ENCODE measurements around the gene SLC26A1.
"Not testable (repeated sequence)": the region's sequence is repeated elsewhere in the genome, so short reads cannot be mapped to it uniquely, and the experiment has no call there.

The SLC26A1 gene

DNA sequence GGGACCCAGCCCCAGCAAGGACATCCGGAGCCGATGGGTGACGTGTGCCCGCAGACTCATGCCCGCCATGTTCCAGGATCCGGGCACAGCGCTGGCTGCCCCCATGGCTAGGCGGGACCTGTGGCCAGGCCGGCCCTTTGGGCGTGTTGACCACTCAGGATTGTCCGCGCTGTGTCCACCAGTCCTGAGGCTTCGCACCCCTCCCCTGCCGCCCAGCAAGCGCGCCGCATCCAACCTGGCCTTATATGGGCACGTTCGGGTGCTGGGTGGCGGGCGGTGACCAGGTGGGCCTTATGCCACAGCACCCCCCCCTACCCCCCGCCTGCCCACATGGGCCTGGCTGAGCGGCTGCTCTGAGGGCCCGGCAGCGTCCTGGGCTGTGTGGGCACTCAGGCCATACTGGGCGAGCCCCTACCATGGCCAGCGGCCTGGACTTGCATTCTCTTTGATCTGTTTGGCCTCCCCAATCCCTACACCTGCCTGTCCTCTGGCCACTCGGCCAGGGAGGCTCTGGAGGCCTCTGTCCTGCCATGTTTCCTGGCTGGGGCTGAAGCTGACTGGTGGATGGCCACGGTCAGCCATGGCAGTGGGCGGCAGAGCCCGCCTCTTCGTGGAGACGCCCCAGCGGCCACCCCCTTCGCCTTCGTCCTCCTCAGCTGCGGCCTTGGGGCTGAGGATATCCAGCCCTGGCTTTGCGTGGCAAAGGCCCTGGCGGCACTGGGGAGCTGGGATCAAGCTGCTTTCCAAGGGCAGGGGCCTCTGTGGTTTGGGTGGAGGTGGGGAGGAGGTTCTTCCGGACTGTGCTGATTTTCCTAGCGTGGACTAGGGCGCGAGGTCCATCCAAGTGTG, 20.2 kb upstream of the SLC26A1 start:
- no peak for DNase-seq

DNA sequence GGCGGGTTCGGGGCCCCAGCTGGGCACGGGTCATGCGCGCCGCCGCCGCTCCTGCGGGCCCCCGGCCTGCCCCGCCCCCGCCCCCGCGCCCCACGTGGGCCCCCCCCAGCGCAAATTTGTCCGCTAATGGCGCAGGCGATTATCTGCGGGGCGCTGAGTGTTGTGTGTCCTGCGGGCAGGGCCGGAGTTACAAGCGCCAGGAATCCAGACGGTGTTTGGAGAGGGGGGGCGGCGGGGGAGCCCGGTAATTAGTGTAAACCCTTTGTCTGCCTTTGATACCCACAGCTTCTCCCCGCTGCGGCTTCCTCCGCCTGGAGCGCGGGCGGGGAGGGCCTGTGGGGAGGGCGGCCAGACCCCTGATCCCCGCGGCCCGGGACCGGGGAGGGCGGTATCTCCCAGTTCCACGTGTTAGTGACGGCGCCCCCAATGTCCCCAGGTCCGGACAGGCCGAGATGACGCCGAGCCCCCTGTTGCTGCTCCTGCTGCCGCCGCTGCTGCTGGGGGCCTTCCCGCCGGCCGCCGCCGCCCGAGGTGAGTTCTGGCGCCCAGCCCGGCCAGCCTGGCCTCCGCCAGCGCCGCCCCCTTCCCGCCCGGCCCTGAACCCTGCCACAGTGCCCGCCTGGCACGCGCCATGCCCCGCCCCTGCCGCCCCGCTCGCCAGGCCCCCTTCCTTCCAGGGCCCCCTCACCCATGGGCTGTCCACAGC, 19.0 kb upstream of the SLC26A1 start:
- DNase-seq: no peak

DNA sequence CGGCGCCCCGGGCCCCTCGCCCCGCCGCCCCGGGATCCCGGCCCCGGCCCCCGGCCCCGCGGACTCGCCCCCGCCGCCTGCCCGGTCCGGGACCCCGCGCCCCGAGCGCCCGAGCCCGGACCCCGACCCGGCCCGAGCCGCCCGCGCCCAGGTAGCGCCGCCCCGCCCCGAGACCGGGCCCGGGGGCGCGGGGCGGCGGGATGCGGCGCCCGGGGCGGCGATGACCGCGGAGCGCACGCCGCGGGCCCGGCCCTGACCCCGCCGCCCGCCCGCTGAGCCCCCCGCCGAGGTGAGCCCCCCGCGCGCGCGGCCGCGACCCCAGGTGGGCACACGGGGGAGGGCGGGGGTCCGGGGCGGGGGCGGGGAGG, 18.4 kb upstream of the SLC26A1 start:
- DNase-seq: no peak

DNA sequence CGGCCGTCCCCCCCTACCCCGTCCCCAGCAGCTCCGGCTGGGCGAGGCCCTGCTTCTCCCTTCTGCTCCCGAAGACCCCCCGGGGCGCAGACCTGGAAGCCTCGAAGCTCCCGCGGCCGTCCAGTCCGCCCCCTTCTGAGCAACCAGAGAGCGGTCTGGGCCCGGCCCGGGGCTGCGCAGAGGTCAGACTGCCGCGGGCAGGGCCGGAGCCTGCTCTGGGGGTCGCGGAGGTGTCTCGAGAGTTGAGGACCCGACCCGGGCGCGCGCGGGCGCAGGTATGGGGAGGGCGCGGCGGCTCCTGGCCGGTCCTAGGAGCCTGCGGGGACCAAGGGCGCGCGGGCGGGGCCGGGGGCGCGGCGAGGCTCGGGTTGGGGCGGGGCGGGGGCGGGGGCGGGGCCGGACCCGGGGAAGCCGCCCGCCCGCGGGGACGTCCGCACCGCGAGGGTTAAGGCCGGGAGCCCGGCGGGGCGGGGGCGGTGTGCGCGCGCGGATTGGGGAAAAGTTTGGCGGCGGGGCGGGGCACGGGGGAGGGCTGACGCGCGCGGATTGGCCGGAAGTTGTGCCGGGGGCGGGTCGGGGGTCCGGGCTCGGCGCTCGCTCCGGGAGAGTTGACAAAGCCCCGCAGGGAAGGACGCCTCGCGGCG, 17.9 kb upstream of the SLC26A1 start, which contains the start of gene FGFRL1:
Gene FGFRL1, plus strand, starts transcription at position 605 of the 644 bp plus-strand sequence. CDS start 860 bp downstream, outside the sequence.
- peak; percentile 92 for DNase-seq

DNA sequence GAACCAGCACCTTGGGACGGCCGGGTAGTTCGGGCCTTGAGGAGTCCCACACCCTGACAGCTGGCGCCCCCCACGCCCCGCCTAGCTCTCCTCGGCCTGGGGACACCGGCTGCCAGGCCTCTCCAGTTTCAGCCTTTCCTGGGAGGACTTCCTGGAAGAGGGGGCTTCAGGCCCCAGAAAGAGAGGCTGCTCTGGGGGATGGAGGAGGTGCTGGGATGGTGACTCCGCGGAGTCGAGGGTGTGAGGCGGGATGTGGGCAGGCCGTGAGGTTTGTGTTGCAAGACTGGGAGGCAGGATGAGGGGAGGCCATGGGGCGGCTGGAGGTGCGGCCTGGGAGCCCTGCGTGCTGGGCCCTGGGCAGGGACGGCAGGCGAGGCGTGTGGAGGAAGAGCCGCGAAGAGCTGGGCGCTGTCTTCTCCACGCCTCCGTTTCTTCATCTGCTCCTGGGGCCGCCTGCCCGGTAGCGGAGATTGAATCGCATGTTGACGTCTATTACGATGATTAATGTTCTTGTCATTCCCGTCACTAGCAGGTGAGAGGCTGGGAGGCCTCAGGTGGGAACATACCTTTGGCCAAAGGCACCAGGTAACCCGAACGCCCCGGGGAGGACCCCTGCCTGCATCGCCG, 17.3 kb upstream of the SLC26A1 start:
- DNase-seq: peak; percentile 85

DNA sequence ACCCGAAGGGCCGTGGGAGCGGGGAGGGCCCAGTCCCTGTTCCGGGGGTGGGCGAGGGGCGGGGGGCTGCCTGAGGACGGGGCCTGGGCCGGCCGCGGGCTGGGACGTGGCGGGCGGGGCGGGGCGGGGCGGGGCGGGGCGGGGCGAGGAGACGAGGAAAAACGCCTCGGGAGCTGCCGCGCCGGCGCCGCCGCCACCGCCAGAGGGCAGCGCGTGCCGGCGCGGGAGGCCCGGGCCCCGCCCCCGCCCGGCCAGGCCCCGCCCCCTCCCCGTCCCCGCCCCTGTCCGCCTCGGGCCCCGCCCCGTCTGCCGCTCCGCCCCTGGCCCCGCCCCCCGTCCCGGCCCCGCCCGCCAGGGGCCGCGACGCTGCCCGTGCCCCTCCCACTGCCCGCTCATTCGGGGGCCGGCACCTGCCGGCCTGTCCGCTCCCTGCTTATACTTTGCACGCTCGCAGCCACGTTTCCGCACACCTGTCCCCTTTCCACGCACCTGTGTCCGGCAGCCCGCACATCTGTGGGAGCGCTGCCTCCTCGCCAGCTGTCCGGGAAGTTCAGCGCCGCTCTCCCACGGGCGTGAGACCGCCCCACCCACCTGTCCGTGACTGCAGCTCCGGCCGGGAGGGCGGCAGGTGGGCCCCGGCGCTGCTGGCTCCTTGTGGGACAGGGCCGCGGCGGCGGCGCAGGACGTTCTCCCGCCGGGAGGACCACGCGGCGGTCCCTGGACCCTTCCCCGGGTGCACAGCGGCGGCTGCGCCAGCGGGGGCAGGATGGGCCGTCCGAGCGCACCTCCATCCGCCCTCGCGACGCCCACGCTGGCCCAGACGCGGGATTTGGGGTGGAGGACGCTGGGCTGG, 16.6 kb upstream of the SLC26A1 start:
- DNase-seq: peak; percentile 86

DNA sequence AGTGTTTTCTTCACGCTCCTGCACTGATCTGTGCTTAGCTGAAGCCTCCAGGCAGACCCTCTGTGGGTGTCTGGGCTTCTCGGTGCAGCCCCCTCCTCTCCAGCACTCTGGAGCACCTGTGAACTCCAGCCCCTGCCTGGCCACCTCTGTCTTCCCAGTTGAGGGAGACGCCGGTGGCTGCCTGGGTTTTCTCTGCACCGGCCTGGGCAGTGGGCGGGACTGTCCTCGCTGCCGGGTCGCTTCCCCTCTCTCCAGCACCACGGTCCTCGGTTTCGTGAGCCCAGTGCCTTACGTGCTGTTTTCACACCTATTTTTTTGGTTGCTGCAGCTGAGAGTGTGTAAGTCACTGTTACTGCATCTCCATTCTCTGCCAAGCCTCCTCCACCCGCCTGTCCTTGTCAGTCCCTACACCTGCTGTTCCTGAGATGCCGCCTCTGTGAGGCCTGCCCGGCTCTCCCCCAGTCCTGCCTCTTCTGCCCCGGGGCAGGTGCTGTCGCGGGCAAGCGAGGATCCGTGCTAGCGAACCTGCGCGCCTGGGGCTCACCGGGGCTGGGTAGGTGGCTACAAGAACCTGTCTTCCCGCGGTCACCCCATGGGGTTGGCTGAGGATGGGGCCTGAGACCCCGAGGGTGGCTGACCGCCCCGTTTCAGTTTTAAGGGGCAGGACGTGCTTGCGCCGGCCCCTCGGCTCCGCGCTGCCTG, 15.8 kb upstream of the SLC26A1 start:
- peak; percentile 14 for DNase-seq

DNA sequence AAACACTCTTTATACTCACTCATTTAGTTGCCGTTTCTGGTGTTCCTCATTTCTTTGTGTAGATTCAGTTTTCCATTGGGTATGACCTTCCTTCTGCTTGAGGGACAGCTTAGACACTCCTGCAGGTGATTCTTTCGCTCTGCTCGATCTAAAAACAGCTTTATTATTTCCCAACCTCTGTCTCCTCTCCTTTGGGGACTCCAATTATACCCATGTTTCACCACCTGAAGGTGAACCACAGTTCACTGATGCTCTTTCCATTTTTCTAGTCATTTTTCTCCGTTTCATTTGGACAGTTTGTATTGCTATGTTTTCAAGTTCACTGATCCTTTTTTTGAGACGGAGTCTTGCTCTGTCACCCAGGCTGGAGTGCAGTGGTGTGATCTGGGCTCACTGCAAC, 13.7 kb upstream of the SLC26A1 start:
- DNase-seq: no peak

DNA sequence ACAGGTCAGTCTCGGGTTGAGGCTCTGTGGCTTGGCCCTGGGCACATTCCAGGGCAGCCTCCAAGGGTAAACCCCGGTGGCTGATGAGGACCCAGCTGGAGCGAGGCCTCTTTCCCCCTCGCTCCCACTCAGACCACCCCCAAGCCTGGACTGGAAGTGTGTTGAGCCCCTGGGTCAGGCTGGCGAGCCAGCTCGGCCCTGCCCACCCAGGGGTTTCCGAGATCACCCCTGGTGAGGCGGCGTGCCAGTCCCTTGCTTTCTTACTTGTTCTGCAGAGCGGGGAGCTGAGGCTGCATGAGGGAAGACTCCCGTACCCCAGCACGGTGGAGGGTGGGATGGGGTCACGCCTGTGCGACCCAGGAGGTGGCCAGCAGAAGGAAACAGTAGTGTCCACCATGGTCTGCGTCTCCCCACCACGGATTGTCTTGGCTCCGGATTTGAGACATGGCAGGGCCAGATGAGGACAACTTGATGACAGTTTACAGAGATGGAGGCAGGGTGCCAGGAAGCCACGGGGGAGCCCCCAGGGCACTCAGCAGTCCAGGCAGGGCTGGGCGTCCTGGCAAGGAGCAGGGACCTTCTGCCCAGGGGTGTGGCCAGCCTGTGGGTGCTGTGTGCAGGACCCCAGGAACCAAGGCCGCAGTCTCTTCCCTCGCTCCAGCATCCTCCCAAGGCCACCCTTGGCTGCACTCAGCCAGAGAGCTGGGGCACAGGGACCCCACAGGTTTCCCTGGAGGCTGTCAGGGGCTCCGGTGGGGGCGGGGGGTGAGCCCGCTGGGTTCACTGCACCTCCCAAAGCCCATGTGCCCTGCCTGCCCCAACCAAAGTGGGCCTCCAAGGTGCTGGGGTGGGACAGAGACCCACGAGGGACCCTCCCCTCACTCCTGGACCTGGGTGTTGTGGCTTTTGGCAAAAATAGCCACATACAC, 11.6 kb upstream of the SLC26A1 start:
- no peak for DNase-seq

DNA sequence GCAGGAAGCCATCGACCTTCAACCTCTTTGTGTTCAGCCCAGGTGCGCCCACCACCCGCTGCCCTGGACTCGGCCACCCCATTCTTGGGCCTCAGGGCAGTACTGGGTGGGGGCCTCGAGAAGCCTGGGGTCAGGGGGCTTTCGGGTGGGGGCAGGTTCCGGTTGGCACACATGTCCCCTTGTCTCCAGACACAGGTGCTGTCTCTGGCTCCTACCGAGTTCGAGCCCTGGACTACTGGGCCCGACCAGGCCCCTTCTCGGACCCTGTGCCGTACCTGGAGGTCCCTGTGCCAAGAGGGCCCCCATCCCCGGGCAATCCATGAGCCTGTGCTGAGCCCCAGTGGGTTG, 10.8 kb upstream of the SLC26A1 start:
- DNase-seq: no peak

DNA sequence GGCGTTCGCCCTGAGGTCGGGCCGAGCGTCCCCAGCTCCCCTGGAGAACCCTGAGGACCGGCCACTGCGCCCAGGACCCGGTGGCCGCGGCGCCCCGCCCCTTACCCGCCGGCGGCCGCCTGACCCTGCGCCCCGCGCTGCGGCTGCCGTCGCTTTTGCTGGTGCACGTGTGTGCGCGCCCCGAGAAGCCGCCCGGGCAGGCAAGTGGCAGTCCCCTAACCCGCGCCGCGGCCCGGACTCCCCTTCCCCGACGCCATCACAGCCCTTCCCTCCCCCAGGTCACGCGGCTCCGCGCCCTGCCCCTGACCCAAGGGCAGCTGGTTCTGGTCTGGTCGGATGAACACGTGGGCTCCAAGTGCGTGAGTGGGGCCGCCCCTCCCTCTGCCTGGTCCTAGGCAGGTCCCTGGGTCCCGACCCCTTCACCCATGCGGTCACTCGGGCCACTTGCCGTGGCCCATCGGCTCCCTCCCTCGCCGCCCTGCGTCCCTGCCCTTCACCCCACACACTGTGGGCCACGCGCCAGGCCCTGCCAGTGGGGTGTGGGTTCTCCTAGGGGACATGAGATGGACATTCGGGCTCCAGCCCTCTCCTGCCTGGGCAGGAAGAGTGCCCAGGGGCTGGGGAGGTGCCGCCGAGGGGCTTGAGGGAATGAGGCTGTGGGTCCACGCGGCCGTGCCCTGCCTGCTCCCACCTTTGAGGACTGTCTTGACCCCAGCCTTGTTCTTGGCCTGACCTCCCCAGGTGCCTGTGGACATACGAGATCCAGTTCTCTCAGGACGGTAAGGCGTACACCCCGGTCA, 10.3 kb upstream of the SLC26A1 start:
- DNase-seq: no peak

DNA sequence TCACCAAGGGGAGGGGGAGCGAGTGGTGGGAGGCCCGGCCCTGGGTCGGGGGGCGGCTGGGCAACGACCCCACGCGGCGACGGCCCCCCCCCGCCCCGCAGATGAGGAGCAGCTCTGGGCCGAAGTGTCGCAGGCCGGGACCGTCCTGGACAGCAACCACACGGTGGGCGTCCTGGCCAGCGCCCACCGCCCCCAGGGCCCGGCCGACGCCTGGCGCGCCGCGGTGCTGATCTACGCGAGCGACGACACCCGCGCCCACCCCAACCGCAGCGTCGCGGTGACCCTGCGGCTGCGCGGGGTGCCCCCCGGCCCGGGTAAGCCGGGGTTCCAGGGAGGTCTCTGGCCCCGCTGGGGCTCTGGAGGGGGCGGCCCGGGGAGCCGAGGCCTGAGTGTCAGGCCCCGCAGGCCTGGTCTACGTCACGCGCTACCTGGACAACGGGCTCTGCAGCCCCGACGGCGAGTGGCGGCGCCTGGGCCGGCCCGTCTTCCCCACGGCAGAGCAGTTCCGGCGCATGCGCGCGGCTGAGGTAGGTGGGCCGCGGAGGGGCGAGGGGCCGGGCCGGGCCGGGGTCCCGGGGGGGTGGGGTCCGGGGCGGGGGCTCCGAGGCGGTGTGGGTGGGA, 9.5 kb upstream of the SLC26A1 start:
- DNase-seq: no peak

DNA sequence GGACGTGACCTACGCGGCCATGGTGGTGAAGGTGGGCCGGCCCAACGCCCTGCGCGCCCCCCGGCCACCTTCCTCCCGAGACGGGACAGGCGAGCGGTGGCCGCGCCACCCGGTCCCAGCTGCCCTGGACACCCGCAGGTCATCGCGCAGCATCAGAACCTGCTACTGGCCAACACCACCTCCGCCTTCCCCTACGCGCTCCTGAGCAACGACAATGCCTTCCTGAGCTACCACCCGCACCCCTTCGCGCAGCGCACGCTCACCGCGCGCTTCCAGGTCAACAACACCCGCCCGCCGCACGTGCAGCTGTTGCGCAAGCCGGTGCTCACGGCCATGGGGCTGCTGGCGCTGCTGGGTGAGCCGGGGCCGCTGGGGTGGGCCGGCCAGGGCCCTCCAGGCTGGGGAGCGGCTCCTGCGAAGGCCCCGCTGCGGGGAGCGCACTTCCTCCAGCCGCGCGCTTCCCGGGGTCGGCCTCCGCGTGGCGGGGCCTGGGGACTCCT, 9.0 kb upstream of the SLC26A1 start:
- peak; percentile 19 for DNase-seq

DNA sequence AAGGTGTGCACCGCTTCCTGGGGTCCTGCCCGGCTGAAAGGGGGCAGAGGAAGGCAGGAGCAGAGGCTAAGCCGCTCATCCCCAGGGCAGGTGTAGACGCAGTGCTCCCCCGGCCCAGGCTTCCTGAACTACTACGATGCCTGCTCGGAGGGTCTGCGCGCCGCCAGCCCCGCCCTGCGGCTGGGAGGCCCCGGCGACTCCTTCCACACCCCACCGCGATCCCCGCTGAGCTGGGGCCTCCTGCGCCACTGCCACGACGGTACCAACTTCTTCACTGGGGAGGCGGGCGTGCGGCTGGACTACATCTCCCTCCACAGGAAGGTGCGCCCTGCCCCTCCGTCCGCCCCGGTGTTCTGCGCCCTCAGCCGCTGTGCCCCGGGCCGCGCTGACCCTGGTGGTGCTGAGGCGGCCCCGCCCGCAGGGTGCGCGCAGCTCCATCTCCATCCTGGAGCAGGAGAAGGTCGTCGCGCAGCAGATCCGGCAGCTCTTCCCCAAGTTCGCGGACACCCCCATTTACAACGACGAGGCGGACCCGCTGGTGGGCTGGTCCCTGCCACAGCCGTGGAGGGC, 8.4 kb upstream of the SLC26A1 start:
- DNase-seq: no peak

DNA sequence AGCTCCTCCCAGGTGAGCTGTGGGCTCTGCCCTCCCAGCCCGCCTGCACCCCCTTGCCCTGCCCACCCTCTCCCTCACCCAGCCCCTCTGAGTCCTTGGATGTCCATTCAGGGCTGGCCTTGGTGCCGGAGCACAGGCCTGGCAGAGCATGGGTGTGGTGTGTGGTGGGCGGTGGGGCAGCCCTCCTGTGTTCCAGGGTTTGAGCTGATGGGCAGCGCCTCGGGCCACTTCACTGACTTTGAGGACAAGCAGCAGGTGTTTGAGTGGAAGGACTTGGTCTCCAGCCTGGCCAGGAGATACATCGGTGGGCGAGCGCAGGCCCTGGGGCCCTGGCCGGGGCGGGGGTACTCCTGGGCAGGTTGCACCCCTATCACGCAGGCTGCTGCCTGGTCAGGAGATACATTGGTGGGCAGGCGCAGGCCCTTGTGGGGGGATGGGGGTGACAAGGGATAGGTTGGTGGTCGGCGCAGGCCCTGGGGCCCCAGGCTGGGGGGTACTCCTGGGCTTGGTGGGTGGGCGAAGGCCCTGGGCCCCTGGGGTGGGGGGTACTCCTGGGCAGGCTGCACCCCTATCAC, 7.6 kb upstream of the SLC26A1 start:
- DNase-seq: no peak

DNA sequence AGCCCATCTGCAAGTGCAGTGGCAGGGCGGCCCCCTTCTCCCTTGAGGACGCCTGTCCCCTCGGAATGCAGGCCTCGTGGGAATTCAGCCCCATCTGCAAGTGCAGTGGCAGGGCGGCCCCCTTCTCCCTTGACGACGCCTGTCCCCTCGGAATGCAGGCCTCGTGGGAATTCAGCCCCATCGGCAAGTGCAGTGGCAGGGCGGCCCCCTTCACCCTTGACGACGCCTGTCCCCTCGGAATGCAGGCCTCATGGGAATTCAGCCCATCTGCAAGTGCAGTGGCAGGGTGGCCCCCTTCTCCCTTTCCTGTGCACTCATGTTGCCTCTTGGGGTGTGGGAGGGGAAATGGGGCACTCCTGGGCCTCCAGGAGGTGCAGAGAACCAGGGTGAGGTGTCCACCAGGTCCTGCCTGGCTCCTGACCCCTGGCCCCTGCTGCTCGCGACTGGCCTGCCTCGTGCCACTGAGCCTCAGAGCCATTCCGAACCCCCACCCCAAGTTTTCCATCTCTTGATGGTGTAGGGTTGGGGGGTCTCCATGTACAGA, 6.8 kb upstream of the SLC26A1 start:
- no peak for DNase-seq

DNA sequence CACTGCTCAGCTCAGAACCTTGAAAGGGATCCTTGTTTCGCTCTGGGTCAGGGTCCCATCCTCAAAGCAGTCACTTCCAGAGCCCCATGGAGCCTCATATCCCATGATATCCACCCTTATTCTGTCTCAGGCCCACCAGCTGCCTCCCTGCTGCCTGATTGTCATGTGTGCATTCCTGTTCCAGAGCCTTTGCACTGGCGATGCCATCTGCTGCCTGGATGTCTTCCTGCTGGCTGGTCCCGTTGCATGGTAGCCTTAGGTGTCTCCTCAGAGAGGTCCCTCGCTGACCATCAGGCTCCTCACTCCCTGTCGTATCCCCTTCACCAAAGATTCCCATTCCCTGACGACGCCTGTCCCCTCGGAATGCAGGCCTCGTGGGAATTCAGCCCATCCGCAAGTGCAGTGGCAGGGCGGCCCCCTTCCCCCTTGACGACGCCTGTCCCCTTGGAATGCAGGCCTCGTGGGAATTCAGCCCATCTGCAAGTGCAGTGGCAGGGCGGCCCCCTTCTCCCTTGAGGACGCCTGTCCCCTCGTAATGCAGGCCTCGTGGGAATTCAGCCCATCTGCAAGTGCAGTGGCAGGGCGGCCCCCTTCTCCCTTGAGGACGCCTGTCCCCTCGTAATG, 6.1 kb upstream of the SLC26A1 start:
- DNase-seq: not testable (repeated sequence)

Data from suppressor macrophage treated with lipopolysaccharide for 4 hours (primary cell).